IPS-NIHi7 (cell line): ENCODE results near the gene MCHR1.
"Not testable (repeated sequence)": the region's sequence is repeated elsewhere in the genome, so short reads cannot be mapped to it uniquely, and the experiment has no call there.

ENCODE experiments used
- DNase-seq: peaks from one replicate; pipeline ENCODE4 v3.0.0; 2012; ENCODE audit warnings: mixed read lengths; ENCODE audit errors: extremely low spot score

Gene MCHR1

GRCh38 chr22:40655941-40656340 lies 23.3 kb upstream of the MCHR1 start:
- DNase-seq = not testable (repeated sequence)

GRCh38 chr22:40656651-40657050 lies 22.6 kb upstream of the MCHR1 start:
- DNase-seq = not testable (repeated sequence)

- no peak for DNase-seq
Measured at GRCh38 chr22:40659166-40659565, 20.1 kb upstream of the MCHR1 start.

- no peak for DNase-seq
Measured at GRCh38 chr22:40660730-40661129, 18.6 kb upstream of the MCHR1 start.

GRCh38 chr22:40661671-40662070 lies 17.6 kb upstream of the MCHR1 start:
- DNase-seq = no peak

- DNase-seq = no peak
Measured at GRCh38 chr22:40665312-40665711, 14.0 kb upstream of the MCHR1 start.

GRCh38 chr22:40666151-40666848 lies 13.0 kb upstream of the MCHR1 start:
- no peak for DNase-seq

- DNase-seq = no peak
Measured at GRCh38 chr22:40668611-40669411, 10.5 kb upstream of the MCHR1 start.

GRCh38 chr22:40670058-40670457 lies 9.2 kb upstream of the MCHR1 start:
- DNase-seq = no peak

GRCh38 chr22:40671369-40671768 lies 7.9 kb upstream of the MCHR1 start:
- DNase-seq = no peak

GRCh38 chr22:40671796-40672360 lies 7.4 kb upstream of the MCHR1 start:
- no peak for DNase-seq

GRCh38 chr22:40673017-40673416 lies 6.3 kb upstream of the MCHR1 start:
- no peak for DNase-seq

- DNase-seq = no peak
Measured at GRCh38 chr22:40674274-40674673, 5.0 kb upstream of the MCHR1 start.

GRCh38 chr22:40676166-40676565 lies 3.1 kb upstream of the MCHR1 start:
- DNase-seq = not testable (repeated sequence)

GRCh38 chr22:40676644-40677043 lies 2.6 kb upstream of the MCHR1 start:
- no peak for DNase-seq

- DNase-seq = no peak
Measured at GRCh38 chr22:40678493-40679248, 613 bp upstream of the MCHR1 start.

GRCh38 chr22:40679964-40680818 lies 907 bp downstream of the MCHR1 start:
- DNase-seq = no peak

GRCh38 chr22:40680819-40681183 lies 1.5 kb downstream of the MCHR1 start:
- DNase-seq = no peak

- no peak for DNase-seq
Measured at GRCh38 chr22:40681451-40681850, 2.2 kb downstream of the MCHR1 start.

GRCh38 chr22:40684728-40685127 lies 5.4 kb downstream of the MCHR1 start:
- DNase-seq = peak; percentile 71

- no peak for DNase-seq
Measured at GRCh38 chr22:40685406-40685805, 6.1 kb downstream of the MCHR1 start.
